ENCODE measurements around the gene KCNQ1.

The KCNQ1 gene

GRCh38 chr11:2728663-2729332 is 284.0 kb downstream of the KCNQ1 start:
- no peak for DNase-seq

- DNase-seq = no peak
These were observed 285.0 kb downstream of the KCNQ1 start for GRCh38 chr11:2729841-2730240.

GRCh38 chr11:2730272-2731129 is 285.7 kb downstream of the KCNQ1 start:
- no peak for DNase-seq

GRCh38 chr11:2731130-2732125 is 286.6 kb downstream of the KCNQ1 start:
- DNase-seq = no peak

- DNase-seq = no peak
These were observed 287.6 kb downstream of the KCNQ1 start for GRCh38 chr11:2732261-2732939.

- DNase-seq = no peak
These were observed 288.3 kb downstream of the KCNQ1 start for GRCh38 chr11:2732940-2733628.

GRCh38 chr11:2734181-2735052 is 289.6 kb downstream of the KCNQ1 start:
- DNase-seq = no peak

GRCh38 chr11:2735053-2735589 is 290.3 kb downstream of the KCNQ1 start:
- DNase-seq = no peak

GRCh38 chr11:2736577-2737225 is 291.9 kb downstream of the KCNQ1 start:
- DNase-seq = no peak

- no peak for DNase-seq
These were observed 292.4 kb downstream of the KCNQ1 start for GRCh38 chr11:2737226-2737590.

- DNase-seq = no peak
These were observed 293.1 kb downstream of the KCNQ1 start for GRCh38 chr11:2737866-2738265.

- no peak for DNase-seq
These were observed 294.0 kb downstream of the KCNQ1 start for GRCh38 chr11:2738551-2739431.

GRCh38 chr11:2739531-2740274 is 294.9 kb downstream of the KCNQ1 start:
- DNase-seq = no peak

GRCh38 chr11:2740275-2740940 is 295.6 kb downstream of the KCNQ1 start:
- no peak for DNase-seq

- no peak for DNase-seq
These were observed 296.2 kb downstream of the KCNQ1 start for GRCh38 chr11:2741006-2741376.

GRCh38 chr11:2741377-2742131 is 296.7 kb downstream of the KCNQ1 start:
- no peak for DNase-seq

- no peak for DNase-seq
These were observed 297.4 kb downstream of the KCNQ1 start for GRCh38 chr11:2742201-2742600.
